Measurements from ENCODE around the gene CNTN5. TPM values are rescaled to one million over a fixed set of nuclear protein-coding genes. Genes with fewer than 3 reads are reported as not detected.

Gene CNTN5
- total RNA-seq, 6 donors from 2014 or later, result 0.13 to 1.0 (median 0.57) TPM; not detected in 2

DNA sequence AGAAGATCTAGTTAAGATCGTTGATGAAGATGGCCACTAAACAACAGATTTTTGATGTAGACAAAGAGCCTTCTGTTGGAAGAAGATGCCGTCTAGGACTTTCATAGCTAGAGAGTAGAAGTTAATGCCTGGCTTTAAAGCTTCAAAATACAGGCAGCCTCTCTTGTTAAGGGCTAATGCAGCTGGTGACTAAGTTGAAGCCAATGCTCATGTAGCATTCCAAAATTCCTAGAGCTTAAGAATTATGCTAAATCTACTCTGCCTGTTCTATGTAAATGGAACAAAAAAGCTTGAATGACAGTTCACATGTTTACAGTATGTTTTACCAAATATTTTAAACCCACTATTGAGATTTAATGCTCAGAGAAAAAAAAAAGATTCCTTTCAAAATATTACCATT is 492.6 kb downstream of the CNTN5 start:
- H3K9me3 ChIP-seq, result no peaks in the 10 kb centered on the region
- no peaks in the 10 kb centered on the region for H3K36me3 ChIP-seq
- no peak for DNase-seq
- no peak for ATAC-seq (ENCODE audit: low FRiP score in 2 of 2)
- H3K27ac ChIP-seq, result no peak overlapping the region
- no peak overlapping the region for H3K4me3 ChIP-seq
- 89 to 96% methylated on average over 2 of the region's 2 CpGs for WGBS, 2 donors
- H3K27me3 ChIP-seq, result no peaks in the 10 kb centered on the region
- no peak for TF ChIP-seq POLR2AphosphoS5 (IDR thresholded peaks at IDR 0.05)
- no peak for TF ChIP-seq POLR2A (IDR thresholded peaks at IDR 0.05)
- no peak for TF ChIP-seq EP300 (IDR thresholded peaks at IDR 0.05)
- TF ChIP-seq CTCF (IDR thresholded peaks at IDR 0.05), result no peak
- no peaks in the 10 kb centered on the region for H3K4me1 ChIP-seq

GRCh38 chr11:99519095-99519494 is 498.3 kb downstream of the CNTN5 start:
- 56 to 59% methylated on average over 2 of the region's 2 CpGs for WGBS, 2 donors
- ATAC-seq (ENCODE audit: low FRiP score in 2 of 2), result no peak

DNA sequence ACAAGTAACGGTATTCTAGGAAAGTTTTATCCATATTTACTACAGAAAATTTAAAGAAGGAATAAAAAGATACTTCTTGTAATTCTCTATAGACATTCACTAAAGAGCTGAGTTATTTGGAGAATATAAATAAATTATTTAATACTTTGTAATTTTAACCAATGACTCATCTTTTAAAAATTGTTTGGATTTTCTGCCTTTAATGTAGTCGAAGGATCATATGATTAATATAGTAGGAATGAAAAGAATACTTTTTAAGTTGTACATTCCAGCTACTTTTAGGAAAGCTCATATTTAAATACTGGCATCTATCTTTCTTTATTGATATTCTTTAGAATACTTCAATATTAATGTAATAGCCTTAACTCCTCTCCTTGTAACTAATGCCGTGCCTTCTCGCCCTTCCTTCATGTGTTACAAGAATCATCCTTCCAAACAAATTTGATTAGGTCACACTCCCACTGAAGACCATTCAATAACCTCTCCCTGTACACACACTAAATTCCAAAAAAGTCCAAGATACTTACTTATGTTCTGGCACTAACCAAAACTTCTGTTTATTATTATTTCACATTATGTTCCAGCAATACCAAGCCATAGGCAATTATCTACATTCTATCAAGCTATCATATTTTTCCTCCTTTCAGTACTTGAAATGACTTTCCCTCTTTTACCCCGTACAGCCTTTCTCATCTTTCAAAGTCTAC is 501.9 kb downstream of the CNTN5 start:
- no peak overlapping the region for H3K27ac ChIP-seq
- TF ChIP-seq CTCF (IDR thresholded peaks at IDR 0.05) (no peak), POLR2AphosphoS5 (IDR thresholded peaks at IDR 0.05) (no peak), POLR2A (IDR thresholded peaks at IDR 0.05) (no peak), EP300 (IDR thresholded peaks at IDR 0.05) (no peak)
- 73 to 77% methylated on average over 5 of the region's 5 CpGs for WGBS, 2 donors
- no peaks in the 10 kb centered on the region for H3K36me3 ChIP-seq
- DNase-seq (no peak), ATAC-seq (ENCODE audit: low FRiP score in 2 of 2) (no peak)
- no peaks in the 10 kb centered on the region for H3K27me3 ChIP-seq
- no peaks in the 10 kb centered on the region for H3K9me3 ChIP-seq
- no peak overlapping the region for H3K4me3 ChIP-seq
- no peaks in the 10 kb centered on the region for H3K4me1 ChIP-seq

More at GRCh38 chr11:99519095-99519494, 498.3 kb downstream of the CNTN5 start:
- no peak for TF ChIP-seq CTCF (IDR thresholded peaks at IDR 0.05)
- TF ChIP-seq POLR2AphosphoS5 (IDR thresholded peaks at IDR 0.05), result no peak
- TF ChIP-seq POLR2A (IDR thresholded peaks at IDR 0.05), result no peak
- no peak for TF ChIP-seq EP300 (IDR thresholded peaks at IDR 0.05)
- H3K27me3 ChIP-seq, result no peaks in the 10 kb centered on the region
- H3K27ac ChIP-seq, result no peak overlapping the region
- H3K9me3 ChIP-seq, result no peaks in the 10 kb centered on the region
- no peaks in the 10 kb centered on the region for H3K4me1 ChIP-seq
- no peak for DNase-seq
- H3K4me3 ChIP-seq, result no peak overlapping the region
- no peaks in the 10 kb centered on the region for H3K36me3 ChIP-seq

DNA sequence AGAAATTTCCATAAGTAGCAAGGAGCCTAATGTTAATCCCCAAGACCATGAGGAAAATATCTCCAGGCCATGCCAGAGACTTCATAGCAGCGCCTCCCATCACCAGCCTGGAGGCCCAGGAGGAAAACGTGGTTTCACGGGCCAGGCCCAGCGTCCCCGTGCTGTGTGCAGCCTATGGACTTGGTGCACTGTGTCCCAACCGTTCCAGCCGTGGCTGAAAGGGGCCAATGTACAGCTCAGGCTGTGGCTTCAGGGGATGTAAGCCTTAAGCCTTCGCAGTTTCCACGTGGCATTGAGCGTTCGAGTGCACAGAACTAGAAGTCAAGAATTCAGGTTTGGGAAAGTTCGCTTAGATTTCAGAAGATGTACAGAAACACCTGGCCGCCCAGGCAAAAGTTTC is 510.7 kb downstream of the CNTN5 start:
- peak in 1 of 2 donors; percentile 34 for DNase-seq
- Histone ChIP-seq H3K27me3 (no peaks in the 10 kb centered on the region), H3K4me3 (no peak overlapping the region), H3K27ac (no peak overlapping the region), H3K9me3 (no peaks in the 10 kb centered on the region), H3K4me1 (no peaks in the 10 kb centered on the region), H3K36me3 (no peaks in the 10 kb centered on the region)
- ATAC-seq (ENCODE audit: low FRiP score in 2 of 2), result no peak
- whole genome bisulfite sequencing, 2 donors, result 85 to 91% methylated on average over 11 to 13 of the region's 13 CpGs
- TF ChIP-seq EP300 (IDR thresholded peaks at IDR 0.05), result no peak
- TF ChIP-seq CTCF (IDR thresholded peaks at IDR 0.05), result no peak
- no peak for TF ChIP-seq POLR2A (IDR thresholded peaks at IDR 0.05)
- no peak for TF ChIP-seq POLR2AphosphoS5 (IDR thresholded peaks at IDR 0.05)

DNA sequence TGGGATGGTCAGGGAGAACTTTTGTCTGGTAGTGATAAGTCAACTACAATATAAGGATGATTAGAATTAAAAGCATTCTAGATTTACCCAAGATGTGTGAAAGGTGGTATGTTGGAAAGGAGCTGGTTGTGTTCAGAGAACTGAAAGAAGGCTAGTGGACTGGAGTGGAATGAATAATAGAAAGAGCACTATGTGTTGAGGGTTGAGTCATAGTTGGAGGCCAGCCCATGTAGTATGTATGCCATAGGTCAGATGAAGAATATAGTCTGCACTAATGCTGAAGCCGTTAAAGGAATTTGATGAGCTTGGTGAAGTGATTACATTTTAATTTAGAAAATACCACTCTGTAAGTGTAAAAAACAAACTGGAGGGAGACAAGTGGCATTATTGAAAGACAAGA is 514.1 kb downstream of the CNTN5 start:
- Histone ChIP-seq H3K27me3 (no peaks in the 10 kb centered on the region), H3K4me1 (no peaks in the 10 kb centered on the region), H3K36me3 (no peaks in the 10 kb centered on the region), H3K4me3 (no peak overlapping the region), H3K27ac (no peak overlapping the region), H3K9me3 (no peaks in the 10 kb centered on the region)
- 63 to 67% methylated on average over 1 of the region's 1 CpG for WGBS, 2 donors
- no peak for TF ChIP-seq POLR2A (IDR thresholded peaks at IDR 0.05)
- TF ChIP-seq CTCF (IDR thresholded peaks at IDR 0.05), result no peak
- no peak for TF ChIP-seq EP300 (IDR thresholded peaks at IDR 0.05)
- TF ChIP-seq POLR2AphosphoS5 (IDR thresholded peaks at IDR 0.05), result no peak
- DNase-seq (no peak), ATAC-seq (ENCODE audit: low FRiP score in 2 of 2) (no peak)

Measured in upper lobe of left lung (tissue), 6 donors.